Measurements from ENCODE around the gene SNX30.

SNX30 gene

GRCh38 chr9:112772215-112772509 lies 21.6 kb downstream of the SNX30 start:
- intact Hi-C loops (cut with DNase I) = no loop called here

GRCh38 chr9:112772551-112772950 lies 22.0 kb downstream of the SNX30 start:
- intact Hi-C loops (cut with DNase I) = no loop called here

More at GRCh38 chr9:112772215-112772509, 21.6 kb downstream of the SNX30 start:
- no peak for DNase-seq

GRCh38 chr9:112774006-112774996 lies 23.7 kb downstream of the SNX30 start:
- peak in 1 of 42 donors; percentile 4 for DNase-seq
- intact Hi-C loops (cut with DNase I) = no loop called here

More at GRCh38 chr9:112772551-112772950, 22.0 kb downstream of the SNX30 start:
- DNase-seq = no peak

GRCh38 chr9:112777914-112778313 lies 27.4 kb downstream of the SNX30 start:
- intact Hi-C loops (cut with DNase I) = no loop called here
- DNase-seq = peak in 1 of 42 donors; percentile 10

GRCh38 chr9:112780450-112781036 lies 30.0 kb downstream of the SNX30 start:
- no peak for DNase-seq
- intact Hi-C loops (cut with DNase I) = no loop called here

GRCh38 chr9:112782218-112782617 lies 31.7 kb downstream of the SNX30 start:
- intact Hi-C loops (cut with DNase I) = no loop called here
- DNase-seq = no peak

- intact Hi-C loops (cut with DNase I) = no loop called here
- DNase-seq = no peak
These were observed 33.0 kb downstream of the SNX30 start for GRCh38 chr9:112783551-112783954.

- intact Hi-C loops (cut with DNase I) = no loop called here
- DNase-seq = no peak
These were observed 33.6 kb downstream of the SNX30 start for GRCh38 chr9:112784020-112784785.

- DNase-seq = no peak
- intact Hi-C loops (cut with DNase I) = no loop called here
These were observed 35.4 kb downstream of the SNX30 start for GRCh38 chr9:112785986-112786385.

- DNase-seq = no peak
- intact Hi-C loops (cut with DNase I) = no loop called here
These were observed 36.4 kb downstream of the SNX30 start for GRCh38 chr9:112786829-112787520.

- intact Hi-C loops (cut with DNase I) = no loop called here
- no peak for DNase-seq
These were observed 37.4 kb downstream of the SNX30 start for GRCh38 chr9:112787978-112788377.

GRCh38 chr9:112789473-112789872 lies 38.9 kb downstream of the SNX30 start:
- no peak for DNase-seq
- intact Hi-C loops (cut with DNase I) = no loop called here

- DNase-seq = peak in 2 of 42 donors; percentile 15 to 54
- intact Hi-C loops (cut with DNase I) = loop anchor here (5.0 to 10.0 kb wide), 2 partner anchors 38 to 75 kb away; partner anchors contain the start of genes INIP and SNX30
These were observed 39.6 kb downstream of the SNX30 start for GRCh38 chr9:112789891-112790774.

GRCh38 chr9:112792670-112793069 lies 42.1 kb downstream of the SNX30 start:
- intact Hi-C loops (cut with DNase I) = loop anchor here (5.0 to 10.0 kb wide), 2 partner anchors 40 to 78 kb away; partner anchors contain the start of genes INIP and SNX30
- DNase-seq = no peak

GRCh38 chr9:112793213-112793810 lies 42.8 kb downstream of the SNX30 start:
- intact Hi-C loops (cut with DNase I) = loop anchor here (5.0 to 10.0 kb wide), 2 partner anchors 41 to 79 kb away; partner anchors contain the start of genes INIP and SNX30
- DNase-seq = peak; percentile 14 to 93 (median 78)

- intact Hi-C loops (cut with DNase I) = loop anchor here (5.0 to 10.0 kb wide), 2 partner anchors 42 to 80 kb away; partner anchors contain the start of genes INIP and SNX30
- no peak for DNase-seq
These were observed 44.2 kb downstream of the SNX30 start for GRCh38 chr9:112794731-112795130.

- intact Hi-C loops (cut with DNase I) = loop anchor here (10.0 kb wide), 1 partner anchor 81 kb away; the partner anchor contains the start of gene INIP
- DNase-seq = no peak
These were observed 45.4 kb downstream of the SNX30 start for GRCh38 chr9:112795921-112796320.
